RWPE1 (cell line): ENCODE measurements around the gene BCL11A.

Experiments used
- CTCF ChIA-PET: fragments of 350-600 bp; sonication (Branson Sonifier 250); formaldehyde crosslinking; extraction: SDS; loops from one replicate; lab custom pipeline; 2021; lab: Yijun Ruan, JAX
- POLR2A ChIA-PET: fragments of 400-600 bp; formaldehyde crosslinking; extraction: SDS; loops from one replicate; lab custom pipeline; 2020; ENCODE audit warnings: antibody characterized with exemption; ENCODE audit not compliant: low non-redundant PET; lab: Yijun Ruan, JAX
- DNase-seq: peaks from one replicate; pipeline ENCODE4 v3.0.0; 2012; ENCODE audit warnings: low spot score
- H3K27ac ChIP-seq: fragments of 450-650 bp; 2 replicates; pipeline ENCODE4 v1.5.1; 2017
- TF ChIP-seq, protein P1 (sequence below): fragments of 450-650 bp; conservative IDR thresholded peaks from 2 replicates; pipeline ENCODE4 v1.5.1; 2017; ENCODE audit warnings: low read depth, mild to moderate bottlenecking

The BCL11A gene

GRCh38 chr2:60408811-60409530, 144.5 kb downstream of the BCL11A start:
- ChIA-PET CTCF (no interaction called here), POLR2A (no interaction called here)
- TF ChIP-seq, protein P1, sequence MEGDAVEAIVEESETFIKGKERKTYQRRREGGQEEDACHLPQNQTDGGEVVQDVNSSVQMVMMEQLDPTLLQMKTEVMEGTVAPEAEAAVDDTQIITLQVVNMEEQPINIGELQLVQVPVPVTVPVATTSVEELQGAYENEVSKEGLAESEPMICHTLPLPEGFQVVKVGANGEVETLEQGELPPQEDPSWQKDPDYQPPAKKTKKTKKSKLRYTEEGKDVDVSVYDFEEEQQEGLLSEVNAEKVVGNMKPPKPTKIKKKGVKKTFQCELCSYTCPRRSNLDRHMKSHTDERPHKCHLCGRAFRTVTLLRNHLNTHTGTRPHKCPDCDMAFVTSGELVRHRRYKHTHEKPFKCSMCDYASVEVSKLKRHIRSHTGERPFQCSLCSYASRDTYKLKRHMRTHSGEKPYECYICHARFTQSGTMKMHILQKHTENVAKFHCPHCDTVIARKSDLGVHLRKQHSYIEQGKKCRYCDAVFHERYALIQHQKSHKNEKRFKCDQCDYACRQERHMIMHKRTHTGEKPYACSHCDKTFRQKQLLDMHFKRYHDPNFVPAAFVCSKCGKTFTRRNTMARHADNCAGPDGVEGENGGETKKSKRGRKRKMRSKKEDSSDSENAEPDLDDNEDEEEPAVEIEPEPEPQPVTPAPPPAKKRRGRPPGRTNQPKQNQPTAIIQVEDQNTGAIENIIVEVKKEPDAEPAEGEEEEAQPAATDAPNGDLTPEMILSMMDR: no peak
- peak; percentile 24 for DNase-seq
- H3K27ac ChIP-seq: no peak overlapping the region

- no peak for DNase-seq
- H3K27ac ChIP-seq: no peak overlapping the region
- TF ChIP-seq, protein P1: no peak
- ChIA-PET CTCF (interaction anchor here (1.0 kb wide), 1 partner anchor 267 kb away, joined by 4 read pairs; no protein-coding TSS in a partner anchor), POLR2A (no interaction called here)
These were observed 145.2 kb downstream of the BCL11A start for GRCh38 chr2:60408207-60408606.

- DNase-seq: no peak
- CTCF ChIA-PET: interaction anchor here (0.6 to 1.0 kb wide), 2 partner anchors 13 to 267 kb away, joined by 3 to 4 read pairs; no protein-coding TSS in a partner anchor
- no peak overlapping the region for H3K27ac ChIP-seq
- TF ChIP-seq, protein P1: no peak
- POLR2A ChIA-PET: no interaction called here
These were observed 146.1 kb downstream of the BCL11A start for GRCh38 chr2:60407398-60407797.

- H3K27ac ChIP-seq: no peak overlapping the region
- DNase-seq: no peak
- TF ChIP-seq, protein P1: no peak
- CTCF ChIA-PET: interaction anchor here (0.5 kb wide), 1 partner anchor 144 kb away, joined by 3 read pairs; no protein-coding TSS in a partner anchor
- POLR2A ChIA-PET: no interaction called here
These were observed 147.3 kb downstream of the BCL11A start for GRCh38 chr2:60406192-60406591.

DNA sequence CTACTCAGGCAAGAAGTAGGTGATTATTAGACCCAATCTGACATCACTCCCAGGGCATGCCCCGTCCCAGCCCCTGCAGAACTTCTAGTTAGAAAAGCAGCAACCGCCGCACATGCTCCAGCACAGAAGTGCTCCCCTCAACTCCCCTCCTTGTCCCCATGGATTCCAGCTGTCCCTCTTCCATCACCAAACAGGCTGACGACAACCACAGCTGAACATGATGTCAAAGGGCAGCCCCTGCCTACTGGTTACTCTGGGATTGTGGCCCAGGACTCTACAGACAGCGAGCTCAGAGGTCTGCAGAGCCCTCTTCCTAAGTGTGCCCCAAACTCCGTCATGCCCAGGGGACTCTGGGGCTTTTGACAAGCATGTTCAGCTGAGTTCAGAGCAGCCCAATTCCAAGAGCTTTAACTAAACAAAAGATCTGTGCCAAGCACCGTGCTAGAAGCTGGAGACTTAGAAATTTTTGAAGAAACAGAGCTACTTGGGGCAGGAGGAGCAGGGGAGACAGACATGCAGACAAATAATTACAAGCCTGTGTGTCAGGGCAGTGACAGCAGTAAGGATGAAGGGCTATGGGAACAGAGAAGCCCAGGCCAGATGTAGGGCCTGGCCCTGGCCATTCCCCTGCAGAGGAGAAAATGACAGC, 148.1 kb downstream of the BCL11A start:
- no peak for DNase-seq
- H3K27ac ChIP-seq: no peak overlapping the region
- ChIA-PET POLR2A (no interaction called here), CTCF (interaction anchor here (1.0 kb wide), 1 partner anchor 48 kb away, joined by 3 read pairs; no protein-coding TSS in a partner anchor)
- TF ChIP-seq, protein P1: no peak
